Measurements from ENCODE around the gene NEK3.
"Not testable (repeated sequence)": the region's sequence is repeated elsewhere in the genome, so short reads cannot be mapped to it uniquely, and the experiment has no call there.

- not testable (repeated sequence) for TF ChIP-seq EZH2 (IDR thresholded peaks at IDR 0.05; ENCODE audit: low read length, unreplicated experiment); CTCF (conservative IDR thresholded peaks at IDR 0.05; ENCODE audit: low read depth, low read length)
Observed at GRCh38 chr13:52084981-52085380, 74.4 kb downstream of the NEK3 start.
